ENCODE data around the gene DAPK1. TPM values are rescaled to one million over a fixed set of nuclear protein-coding genes. Genes with fewer than 3 reads are reported as not detected.

Gene DAPK1
- total and polyA plus RNA-seq, 10 of the 15 experiments (the other 5 are each of a cell fraction or from before 2014, with no cell fraction given) = 8.2 to 94.7 (median 51.6) TPM

DNA sequence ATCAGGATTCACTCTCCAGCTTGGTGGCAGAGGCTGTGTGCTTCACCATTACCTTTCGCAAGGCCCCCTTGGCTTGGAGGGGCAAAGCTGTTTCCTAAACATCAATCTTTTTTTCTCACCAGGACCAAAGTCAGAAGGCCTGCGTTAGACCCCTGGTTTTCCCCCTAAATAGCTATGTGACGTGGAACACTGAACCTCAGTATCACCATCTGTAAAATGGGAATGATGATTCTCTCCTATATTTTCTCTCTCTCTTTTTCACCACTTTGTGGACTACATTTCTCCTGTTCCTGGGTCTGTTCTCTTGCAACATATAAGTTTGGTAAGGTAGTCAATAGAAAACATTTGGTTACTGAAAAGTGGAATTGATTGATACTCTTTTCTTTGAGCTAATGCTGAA is 50.5 kb downstream of the DAPK1 start:
- WGBS (ENCODE audit: insufficient coverage, insufficient replicate concordance, low lambda C conversion rate, missing lambda C conversion rate) = 48% methylated on average over 3 of the region's 3 CpGs
- ChIA-PET CTCF (no interaction called here), POLR2A (interaction anchor here (1.3 kb wide), 1 partner anchor 10 kb away, joined by 4 read pairs; no protein-coding TSS in a partner anchor), RAD21 (ENCODE audit: unreplicated experiment) (interaction anchor here (1.1 kb wide), 1 partner anchor 9 kb away, joined by 3 read pairs; no protein-coding TSS in a partner anchor), SMC1A (ENCODE audit: uncharacterized antibody, unreplicated experiment) (interaction anchor here (0.7 to 2.0 kb wide), 4 partner anchors 10 to 39 kb away, joined by 3 to 12 read pairs (median 4); no protein-coding TSS in a partner anchor)
- no peak overlapping the region for H3K4me2 ChIP-seq (ENCODE audit: control insufficient read depth, insufficient read depth)
- intact Hi-C loops (cut with micrococcal nuclease; ENCODE audit: unreplicated experiment) = no loop called here
- H3K4me3 ChIP-seq = no peak overlapping the region
- H3K79me2 ChIP-seq (ENCODE audit: control insufficient read depth, insufficient read depth, low read length) = no peaks in the 10 kb centered on the region
- H3K27me3 ChIP-seq (replicated peaks in 1 of 2; ENCODE audit: control insufficient read depth in 2 of 2, insufficient read depth in 2 of 2, low read length in 1 of 2) = no peaks in the 10 kb centered on the region
- DNase-seq (ENCODE audit: low read depth, low spot score) (no peak), ATAC-seq (no peak), FAIRE-seq (no peak)
- no peak overlapping the region for H3K27ac ChIP-seq (ENCODE audit: control insufficient read depth, insufficient read depth)
- H4K20me1 ChIP-seq (ENCODE audit: control insufficient read depth, insufficient read depth) = no peaks in the 10 kb centered on the region
- H3K4me1 ChIP-seq (ENCODE audit: control insufficient read depth, insufficient read depth, low read length) = no peaks in the 10 kb centered on the region
- no peaks in the 10 kb centered on the region for H3K9me3 ChIP-seq (replicated peaks; ENCODE audit: control insufficient read depth, insufficient read depth, low read length)
- no peak overlapping the region for H2AFZ ChIP-seq (ENCODE audit: control insufficient read depth, low read depth, low read length)
- peaks cover 0 to 1% of the 10 kb centered on the region in 2 experiments; a peak in 2 of 4 replicates for H3K36me3 ChIP-seq (ENCODE audit: control insufficient read depth in 2 of 2, insufficient read depth in 2 of 2, low read length in 1 of 2)
- in situ Hi-C loops (cut with MboI) = no loop called here
- no TSS peak for BruUV-seq (replicated peaks)
- no peak overlapping the region for H3K9ac ChIP-seq (ENCODE audit: control insufficient read depth, insufficient read depth, low read length)
- TF ChIP-seq, protein P1, sequence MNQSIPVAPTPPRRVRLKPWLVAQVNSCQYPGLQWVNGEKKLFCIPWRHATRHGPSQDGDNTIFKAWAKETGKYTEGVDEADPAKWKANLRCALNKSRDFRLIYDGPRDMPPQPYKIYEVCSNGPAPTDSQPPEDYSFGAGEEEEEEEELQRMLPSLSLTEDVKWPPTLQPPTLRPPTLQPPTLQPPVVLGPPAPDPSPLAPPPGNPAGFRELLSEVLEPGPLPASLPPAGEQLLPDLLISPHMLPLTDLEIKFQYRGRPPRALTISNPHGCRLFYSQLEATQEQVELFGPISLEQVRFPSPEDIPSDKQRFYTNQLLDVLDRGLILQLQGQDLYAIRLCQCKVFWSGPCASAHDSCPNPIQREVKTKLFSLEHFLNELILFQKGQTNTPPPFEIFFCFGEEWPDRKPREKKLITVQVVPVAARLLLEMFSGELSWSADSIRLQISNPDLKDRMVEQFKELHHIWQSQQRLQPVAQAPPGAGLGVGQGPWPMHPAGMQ (IDR thresholded peaks at IDR 0.05; ENCODE audit: borderline replicate concordance) = no peak
- no peak for TF ChIP-seq ZSCAN29 (IDR thresholded peaks at IDR 0.05)
- no peak for TF ChIP-seq EGR1 (IDR thresholded peaks at IDR 0.05; ENCODE audit: borderline replicate concordance in 1 of 2, low read depth in 2 of 2, low read length in 2 of 2)
- TF ChIP-seq JUND (IDR thresholded peaks at IDR 0.05; ENCODE audit: low read depth, low read length) = no peak
- TF ChIP-seq CHD2 (IDR thresholded peaks at IDR 0.05; ENCODE audit: borderline replicate concordance, low read depth, low read length) = no peak
- no peak for TF ChIP-seq RUNX3 (IDR thresholded peaks at IDR 0.05; ENCODE audit: low read length)
- no peak for TF ChIP-seq RCOR1 (conservative IDR thresholded peaks at IDR 0.05; ENCODE audit: low read depth, low read length)
- TF ChIP-seq KLF5 (IDR thresholded peaks at IDR 0.05; ENCODE audit: partially characterized antibody) = no peak
- no peak for TF ChIP-seq CEBPB (IDR thresholded peaks at IDR 0.05; ENCODE audit: borderline replicate concordance in 1 of 2, low read depth in 2 of 2, low read length in 2 of 2)
- TF ChIP-seq YY1 (IDR thresholded peaks at IDR 0.05; ENCODE audit: low read depth, low read length) = no peak
- TF ChIP-seq ATF7 (IDR thresholded peaks at IDR 0.05; ENCODE audit: low read depth) = no peak
- TF ChIP-seq NFIC (IDR thresholded peaks at IDR 0.05; ENCODE audit: low read depth, low read length) = no peak
- no peak for TF ChIP-seq HDAC2 (IDR thresholded peaks at IDR 0.05)
- no peak for TF ChIP-seq WRNIP1 (IDR thresholded peaks at IDR 0.05; ENCODE audit: borderline replicate concordance, low read depth, low read length)
- TF ChIP-seq YBX1 (IDR thresholded peaks at IDR 0.05) = no peak
- TF ChIP-seq CBFB (IDR thresholded peaks at IDR 0.05; ENCODE audit: low read depth) = no peak
- TF ChIP-seq ZBTB11 (CRISPR knock-in tag; IDR thresholded peaks at IDR 0.05) = no peak
- no peak for TF ChIP-seq RELA (IDR thresholded peaks at IDR 0.05; ENCODE audit: borderline replicate concordance, partially characterized antibody)
- TF ChIP-seq, protein P2, sequence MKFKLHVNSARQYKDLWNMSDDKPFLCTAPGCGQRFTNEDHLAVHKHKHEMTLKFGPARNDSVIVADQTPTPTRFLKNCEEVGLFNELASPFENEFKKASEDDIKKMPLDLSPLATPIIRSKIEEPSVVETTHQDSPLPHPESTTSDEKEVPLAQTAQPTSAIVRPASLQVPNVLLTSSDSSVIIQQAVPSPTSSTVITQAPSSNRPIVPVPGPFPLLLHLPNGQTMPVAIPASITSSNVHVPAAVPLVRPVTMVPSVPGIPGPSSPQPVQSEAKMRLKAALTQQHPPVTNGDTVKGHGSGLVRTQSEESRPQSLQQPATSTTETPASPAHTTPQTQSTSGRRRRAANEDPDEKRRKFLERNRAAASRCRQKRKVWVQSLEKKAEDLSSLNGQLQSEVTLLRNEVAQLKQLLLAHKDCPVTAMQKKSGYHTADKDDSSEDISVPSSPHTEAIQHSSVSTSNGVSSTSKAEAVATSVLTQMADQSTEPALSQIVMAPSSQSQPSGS (IDR thresholded peaks at IDR 0.05; ENCODE audit: low read length) = no peak
